ENCODE data around the gene AQP1. TPM values are rescaled to one million over a fixed set of nuclear protein-coding genes. Genes with fewer than 3 reads are reported as not detected.

Gene AQP1
- total and polyA plus RNA-seq, 2 experiments from 2014 or later: 0.33 to 0.54 TPM

GRCh38 chr7:30912731-30912985 lies 1.0 kb downstream of the AQP1 start:
- WGBS, 2 experiments (ENCODE audit: low coverage in 1 of 2, low lambda C conversion rate in 2 of 2, missing lambda C conversion rate in 2 of 2): 76 to 82% methylated on average over 2 of the region's 2 CpGs
- H3F3A ChIP-seq (ENCODE audit: insufficient read depth): 0 out of 2 replicates have a peak, but pooled peaks cover 5% of the 10 kb centered on the region
- DNase-seq: no peak
- no peak overlapping the region for H3K4me3 ChIP-seq
- H3K36me3 ChIP-seq (ENCODE audit: low read depth): no peaks in the 10 kb centered on the region
- no peaks in the 10 kb centered on the region for H3K79me2 ChIP-seq (ENCODE audit: insufficient read depth)
- H3K9me3 ChIP-seq (ENCODE audit: low read depth): no peaks in the 10 kb centered on the region
- no peak overlapping the region for H3K9ac ChIP-seq
- H3K9me2 ChIP-seq (ENCODE audit: insufficient read depth): no peaks in the 10 kb centered on the region
- H3K4me2 ChIP-seq (ENCODE audit: unreplicated experiment): no peak overlapping the region
- no peaks in the 10 kb centered on the region for H4K20me1 ChIP-seq (ENCODE audit: insufficient read depth)
- H2AFZ ChIP-seq: no peak overlapping the region
- in situ Hi-C loops (cut with MboI): no loop called here
- TF ChIP-seq EZH2phosphoT487 (IDR thresholded peaks at IDR 0.05; ENCODE audit: insufficient read depth, low read depth) (no peak), EZH2 (IDR thresholded peaks at IDR 0.05; ENCODE audit: insufficient read depth, poor library complexity, severe bottlenecking) (no peak)
- no peak overlapping the region for H3K27ac ChIP-seq
- H3K4me1 ChIP-seq (ENCODE audit: insufficient read depth): peaks cover 20% of the 10 kb centered on the region
- H3K27me3 ChIP-seq (replicated peaks; ENCODE audit: insufficient read depth): no peaks in the 10 kb centered on the region

- no peak for DNase-seq
- H3K27me3 ChIP-seq (replicated peaks; ENCODE audit: insufficient read depth): no peaks in the 10 kb centered on the region
- H3F3A ChIP-seq (ENCODE audit: insufficient read depth): 0 out of 2 replicates have a peak, but pooled peaks cover 5% of the 10 kb centered on the region
- peaks cover 15% of the 10 kb centered on the region for H3K4me1 ChIP-seq (ENCODE audit: insufficient read depth)
- 63 to 69% methylated on average over 16 to 17 of the region's 17 CpGs for WGBS, 2 experiments (ENCODE audit: low coverage in 1 of 2, low lambda C conversion rate in 2 of 2, missing lambda C conversion rate in 2 of 2)
- TF ChIP-seq EZH2 (IDR thresholded peaks at IDR 0.05; ENCODE audit: insufficient read depth, poor library complexity, severe bottlenecking) (no peak), EZH2phosphoT487 (IDR thresholded peaks at IDR 0.05; ENCODE audit: insufficient read depth, low read depth) (no peak)
- in situ Hi-C loops (cut with MboI): no loop called here
- H2AFZ ChIP-seq: no peak overlapping the region
- H3K4me2 ChIP-seq (ENCODE audit: unreplicated experiment): no peak overlapping the region
- H4K20me1 ChIP-seq (ENCODE audit: insufficient read depth): no peaks in the 10 kb centered on the region
- H3K36me3 ChIP-seq (ENCODE audit: low read depth): no peaks in the 10 kb centered on the region
- no peak overlapping the region for H3K9ac ChIP-seq
- H3K9me2 ChIP-seq (ENCODE audit: insufficient read depth): no peaks in the 10 kb centered on the region
- no peaks in the 10 kb centered on the region for H3K9me3 ChIP-seq (ENCODE audit: low read depth)
- H3K4me3 ChIP-seq: no peak overlapping the region
- no peak overlapping the region for H3K27ac ChIP-seq
- H3K79me2 ChIP-seq (ENCODE audit: insufficient read depth): no peaks in the 10 kb centered on the region
Measured at GRCh38 chr7:30912986-30913811, 1.5 kb downstream of the AQP1 start.

- Histone ChIP-seq H3K27me3 (replicated peaks; ENCODE audit: insufficient read depth) (no peaks in the 10 kb centered on the region), H3F3A (ENCODE audit: insufficient read depth) (0 out of 2 replicates have a peak, but pooled peaks cover 5% of the 10 kb centered on the region), H3K9ac (no peak overlapping the region), H4K20me1 (ENCODE audit: insufficient read depth) (no peaks in the 10 kb centered on the region), H3K27ac (no peak overlapping the region), H2AFZ (no peak overlapping the region), H3K9me2 (ENCODE audit: insufficient read depth) (no peaks in the 10 kb centered on the region), H3K4me3 (no peak overlapping the region), H3K79me2 (ENCODE audit: insufficient read depth) (no peaks in the 10 kb centered on the region), H3K4me1 (ENCODE audit: insufficient read depth) (peaks cover 15% of the 10 kb centered on the region), H3K4me2 (ENCODE audit: unreplicated experiment) (peak overlapping the region; percentile 25), H3K9me3 (ENCODE audit: low read depth) (no peaks in the 10 kb centered on the region), H3K36me3 (ENCODE audit: low read depth) (no peaks in the 10 kb centered on the region)
- WGBS, 2 experiments (ENCODE audit: low coverage in 1 of 2, low lambda C conversion rate in 2 of 2, missing lambda C conversion rate in 2 of 2): 51 to 58% methylated on average over 12 to 16 of the region's 16 CpGs
- TF ChIP-seq EZH2phosphoT487 (IDR thresholded peaks at IDR 0.05; ENCODE audit: insufficient read depth, low read depth) (no peak), EZH2 (IDR thresholded peaks at IDR 0.05; ENCODE audit: insufficient read depth, poor library complexity, severe bottlenecking) (no peak)
- peak; percentile 49 for DNase-seq
- in situ Hi-C loops (cut with MboI): no loop called here
Measured at GRCh38 chr7:30913821-30914515, 2.3 kb downstream of the AQP1 start.

- WGBS, 2 experiments (ENCODE audit: low coverage in 1 of 2, low lambda C conversion rate in 2 of 2, missing lambda C conversion rate in 2 of 2): 5 to 9% methylated on average over 4 of the region's 4 CpGs
- Histone ChIP-seq H3F3A (ENCODE audit: insufficient read depth) (0 out of 2 replicates have a peak, but pooled peaks cover 6% of the 10 kb centered on the region), H3K27ac (peak overlapping the region; percentile 32), H3K36me3 (ENCODE audit: low read depth) (no peaks in the 10 kb centered on the region), H3K4me1 (ENCODE audit: insufficient read depth) (peaks cover 15% of the 10 kb centered on the region), H2AFZ (no peak overlapping the region), H3K79me2 (ENCODE audit: insufficient read depth) (no peaks in the 10 kb centered on the region), H3K9ac (peak overlapping the region; percentile 30; the same call in 1 of the 2 replicates), H3K9me2 (ENCODE audit: insufficient read depth) (no peaks in the 10 kb centered on the region), H3K9me3 (ENCODE audit: low read depth) (no peaks in the 10 kb centered on the region), H4K20me1 (ENCODE audit: insufficient read depth) (no peaks in the 10 kb centered on the region), H3K4me2 (ENCODE audit: unreplicated experiment) (peak overlapping the region; percentile 25), H3K4me3 (no peak overlapping the region), H3K27me3 (replicated peaks; ENCODE audit: insufficient read depth) (no peaks in the 10 kb centered on the region)
- DNase-seq: peak; percentile 85
- in situ Hi-C loops (cut with MboI): no loop called here
- TF ChIP-seq EZH2phosphoT487 (IDR thresholded peaks at IDR 0.05; ENCODE audit: insufficient read depth, low read depth) (no peak), EZH2 (IDR thresholded peaks at IDR 0.05; ENCODE audit: insufficient read depth, poor library complexity, severe bottlenecking) (no peak)
Measured at GRCh38 chr7:30914596-30914995, 2.9 kb downstream of the AQP1 start.
